ENCODE measurements around the gene PSME1.

Gene PSME1

DNA sequence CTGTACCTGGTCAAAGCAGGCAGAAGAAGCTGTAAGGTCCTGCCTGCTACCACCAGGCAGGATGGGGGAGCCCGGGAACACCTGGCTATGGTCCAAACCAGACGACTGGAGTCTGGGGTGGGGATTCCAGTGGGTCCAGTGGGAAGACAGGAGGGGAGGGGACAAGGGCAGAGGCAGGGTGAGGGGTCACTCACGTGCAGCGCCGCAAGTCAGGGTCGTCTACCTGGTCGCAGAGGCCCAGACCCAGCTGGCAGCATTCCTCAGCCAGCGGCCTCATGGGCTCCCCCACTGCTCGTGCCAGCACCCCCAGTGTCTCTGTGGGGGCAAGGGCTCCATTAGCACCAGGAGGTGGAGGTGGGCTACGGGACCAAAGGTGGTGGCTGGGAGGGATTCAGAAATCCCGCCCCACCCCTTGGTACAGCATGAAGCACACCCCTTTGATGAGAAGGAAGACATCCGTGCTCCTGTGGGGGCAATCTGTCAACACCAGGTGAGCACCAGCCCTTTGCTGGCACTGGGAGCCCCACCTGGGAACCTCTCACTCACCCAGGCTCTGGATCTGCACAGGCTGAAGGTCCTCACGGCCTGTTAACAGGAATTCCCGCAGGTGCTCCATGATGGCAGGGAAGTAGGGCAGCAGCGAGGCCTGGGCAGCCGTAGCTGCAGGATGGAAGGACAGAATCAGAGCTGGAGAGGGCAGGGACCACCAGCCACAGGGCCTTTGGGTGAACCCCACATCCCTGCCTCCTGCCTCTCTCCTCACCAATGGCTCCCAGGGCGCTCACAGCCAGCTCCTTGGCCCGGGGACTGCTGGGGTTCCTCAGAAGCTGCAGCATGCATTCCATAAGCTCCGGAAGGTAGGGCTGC, 48.3 kb downstream of the PSME1 start:
- DNase-seq (ENCODE audit: low read depth in 2 of 2), result no peak
- no peak for TF ChIP-seq CTCF (IDR thresholded peaks at IDR 0.05; ENCODE audit: low read depth, low read length)
- H3K4me3 ChIP-seq (replicated peaks in 1 of 2; ENCODE audit: low read depth in 2 of 2, low read length in 2 of 2), result no peak overlapping the region

DNA sequence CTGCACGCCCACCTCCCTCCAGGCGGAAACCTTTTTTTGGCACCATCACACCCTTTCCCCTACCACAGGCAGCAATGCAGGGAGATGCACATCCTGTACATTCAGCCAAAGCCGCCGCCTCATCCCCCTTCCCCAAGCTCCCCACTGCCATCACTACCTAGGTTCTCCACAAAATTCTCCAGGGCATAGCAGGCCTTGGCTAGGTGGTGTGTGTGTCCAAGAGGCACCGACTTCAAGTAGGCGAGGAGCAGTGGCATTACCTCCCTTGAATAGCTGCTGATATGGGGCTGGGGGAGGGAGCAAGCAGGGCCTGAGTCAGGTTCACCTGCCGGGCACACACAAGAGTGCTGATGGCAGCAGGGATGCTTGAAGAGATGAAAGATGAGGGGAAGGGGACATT, 49.0 kb downstream of the PSME1 start:
- no peak for TF ChIP-seq CTCF (IDR thresholded peaks at IDR 0.05; ENCODE audit: low read depth, low read length)
- no peak overlapping the region for H3K4me3 ChIP-seq (replicated peaks in 1 of 2; ENCODE audit: low read depth in 2 of 2, low read length in 2 of 2)
- no peak for DNase-seq (ENCODE audit: low read depth in 2 of 2)

- DNase-seq (ENCODE audit: low read depth in 2 of 2), result no peak
- H3K4me3 ChIP-seq (replicated peaks in 1 of 2; ENCODE audit: low read depth in 2 of 2, low read length in 2 of 2), result no peak overlapping the region
- TF ChIP-seq CTCF (IDR thresholded peaks at IDR 0.05; ENCODE audit: low read depth, low read length), result no peak
Observed at GRCh38 chr14:24185741-24186140, 49.7 kb downstream of the PSME1 start.

DNA sequence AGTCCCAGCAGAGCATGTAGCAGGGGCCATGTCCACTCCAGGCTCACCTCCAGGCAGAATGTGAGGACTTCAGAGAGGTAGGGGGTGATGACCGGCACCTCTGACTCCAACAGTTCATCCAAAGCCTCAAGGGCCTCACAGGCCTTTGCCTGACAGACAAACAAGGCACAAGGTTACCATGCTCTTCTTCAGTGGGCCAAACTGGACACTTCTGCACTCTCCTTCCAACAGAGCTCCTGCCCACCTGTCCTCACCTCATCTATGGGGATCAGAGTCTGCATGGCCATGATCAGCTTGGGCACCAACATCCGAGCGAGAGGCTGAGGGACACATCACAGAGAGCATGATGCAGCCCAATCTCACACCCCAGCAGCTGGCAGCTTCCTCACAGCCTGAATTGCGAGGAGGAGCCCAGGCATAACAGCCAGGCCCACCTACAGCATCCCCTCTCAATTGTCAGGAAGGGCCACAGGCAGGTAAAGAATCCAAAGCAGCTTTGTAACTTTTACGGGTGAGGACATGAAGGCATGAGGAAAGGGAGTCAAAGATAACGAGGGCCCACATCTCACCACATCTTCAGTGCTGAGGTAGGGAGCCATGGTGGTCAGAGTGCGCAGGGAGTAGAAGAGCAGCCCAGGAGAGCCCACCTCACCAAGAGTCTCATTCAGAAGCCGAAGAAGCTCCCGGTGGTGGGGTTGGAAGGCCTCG, 51.0 kb downstream of the PSME1 start:
- DNase-seq (ENCODE audit: low read depth in 2 of 2), result no peak
- no peak overlapping the region for H3K4me3 ChIP-seq (replicated peaks in 1 of 2; ENCODE audit: low read depth in 2 of 2, low read length in 2 of 2)
- TF ChIP-seq CTCF (IDR thresholded peaks at IDR 0.05; ENCODE audit: low read depth, low read length), result no peak

DNA sequence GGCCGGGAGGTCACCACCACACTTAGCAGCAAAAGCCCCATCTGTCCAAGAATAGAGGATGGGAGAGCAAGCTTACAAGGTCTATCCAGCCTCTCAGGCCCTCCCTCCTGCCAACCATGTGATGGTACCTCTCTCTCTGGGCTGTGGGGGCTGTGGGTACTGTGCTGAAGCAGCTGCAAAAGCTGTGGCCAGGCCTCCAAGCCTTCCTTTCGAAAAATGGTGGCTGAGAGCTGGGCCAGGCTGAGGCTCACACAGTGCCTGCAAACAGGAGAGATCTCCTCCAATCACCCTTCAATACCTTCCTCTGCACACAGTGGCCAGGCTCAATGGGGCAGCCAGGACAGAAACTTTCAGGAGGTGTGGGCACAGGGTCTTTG, 51.5 kb downstream of the PSME1 start:
- peak overlapping the region in 1 of 2 donors; percentile 78 for H3K4me3 ChIP-seq (replicated peaks in 1 of 2; ENCODE audit: low read depth in 2 of 2, low read length in 2 of 2)
- no peak for DNase-seq (ENCODE audit: low read depth in 2 of 2)
- TF ChIP-seq CTCF (IDR thresholded peaks at IDR 0.05; ENCODE audit: low read depth, low read length), result no peak
